22Rv1 (cell line): Measurements from ENCODE around the gene RHOXF2.
"Not testable (repeated sequence)": the region's sequence is repeated elsewhere in the genome, so short reads cannot be mapped to it uniquely, and the experiment has no call there.

Experiments
- H3K27ac ChIP-seq: fragments of 450-650 bp; 2 replicates; pipeline ENCODE4 v1.5.1; 2017
- CTCF ChIP-seq: fragments of 450-650 bp; IDR thresholded peaks from 2 replicates; pipeline ENCODE4 v1.5.1; 2017; ENCODE audit warnings: mild to moderate bottlenecking
- ZFX ChIP-seq: fragments of 450-650 bp; IDR thresholded peaks from 2 replicates; pipeline ENCODE4 v1.6.1; 2017; ENCODE audit warnings: antibody characterized with exemption, borderline replicate concordance

Gene RHOXF2

GRCh38 chrX:120196626-120197283 is 38.3 kb downstream of the RHOXF2 start:
- not testable (repeated sequence) for H3K27ac ChIP-seq

- TF ChIP-seq CTCF: no peak
- TF ChIP-seq ZFX: no peak
- no peak overlapping the region for H3K27ac ChIP-seq
Measured at GRCh38 chrX:120200851-120201250, 42.4 kb downstream of the RHOXF2 start.

- no peak overlapping the region for H3K27ac ChIP-seq
- TF ChIP-seq CTCF: no peak
- TF ChIP-seq ZFX: no peak
Measured at GRCh38 chrX:120205816-120206753, 47.7 kb downstream of the RHOXF2 start.

GRCh38 chrX:120207009-120207605 is 48.7 kb downstream of the RHOXF2 start:
- no peak overlapping the region for H3K27ac ChIP-seq
- TF ChIP-seq ZFX: no peak
- no peak for TF ChIP-seq CTCF

GRCh38 chrX:120213438-120214265 is 55.2 kb downstream of the RHOXF2 start:
- TF ChIP-seq CTCF (peak; percentile 72), ZFX (no peak)
- no peak overlapping the region for H3K27ac ChIP-seq
